HG03025 (cell line): ENCODE measurements around the gene DBI.

Experiments used
- ATAC-seq: cut with Tn5 transposase; IDR thresholded peaks from one replicate; pipeline ENCODE4 v1.9.1; 2021; ENCODE audit warnings: mild to moderate bottlenecking, moderate library complexity; ENCODE audit not compliant: unreplicated experiment, low FRiP score

The DBI gene

DNA sequence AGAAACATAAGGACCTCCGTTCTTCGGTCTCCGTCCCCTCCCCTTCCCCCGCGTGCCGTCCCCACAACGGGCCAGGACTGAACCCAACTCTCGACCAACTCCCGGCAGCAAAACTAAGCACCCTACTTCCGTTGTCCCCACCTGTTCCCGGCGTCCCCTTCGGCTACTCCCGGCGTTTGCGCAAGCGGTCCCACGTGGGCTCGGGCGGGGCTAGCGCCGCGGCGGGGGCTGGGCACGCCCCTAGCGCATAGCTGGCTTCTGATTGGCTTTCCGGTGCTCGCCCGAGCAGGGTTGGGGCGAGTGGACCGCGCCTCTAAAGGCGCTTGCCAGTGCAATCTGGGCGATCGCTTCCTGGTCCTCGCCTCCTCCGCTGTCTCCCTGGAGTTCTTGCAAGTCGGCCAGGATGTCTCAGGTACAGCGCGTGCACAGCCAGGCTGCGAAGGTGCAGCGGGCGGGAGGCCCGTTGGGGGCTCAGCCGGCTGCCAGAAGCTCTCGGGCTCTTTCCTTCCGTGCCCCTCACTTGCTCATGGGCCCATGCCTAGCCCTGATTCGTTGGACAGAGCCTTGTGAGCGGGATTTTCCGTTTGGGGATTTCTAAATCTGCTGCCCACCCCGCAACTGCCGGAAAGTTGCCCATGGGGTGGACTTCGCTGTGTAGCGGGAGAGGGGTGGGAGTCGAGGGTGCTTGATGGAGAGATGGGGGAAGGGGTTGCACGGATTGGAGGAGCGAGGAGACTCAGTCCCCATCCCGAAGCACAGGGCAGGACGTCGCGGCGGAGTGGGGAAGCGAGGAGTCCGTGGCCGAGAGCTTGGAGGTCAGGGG, at the start of gene DBI, which contains the start of gene C2orf76:
Gene DBI, plus strand, starts transcription at position 329 of the 823 bp plus-strand sequence. Its CDS starts 75 bp downstream, at position 404.
Gene C2orf76, minus strand, starts transcription at position 186 of the 823 bp plus-strand sequence. CDS start 26,875 bp downstream, outside the sequence.
- ATAC-seq, result peak; percentile 93

DNA sequence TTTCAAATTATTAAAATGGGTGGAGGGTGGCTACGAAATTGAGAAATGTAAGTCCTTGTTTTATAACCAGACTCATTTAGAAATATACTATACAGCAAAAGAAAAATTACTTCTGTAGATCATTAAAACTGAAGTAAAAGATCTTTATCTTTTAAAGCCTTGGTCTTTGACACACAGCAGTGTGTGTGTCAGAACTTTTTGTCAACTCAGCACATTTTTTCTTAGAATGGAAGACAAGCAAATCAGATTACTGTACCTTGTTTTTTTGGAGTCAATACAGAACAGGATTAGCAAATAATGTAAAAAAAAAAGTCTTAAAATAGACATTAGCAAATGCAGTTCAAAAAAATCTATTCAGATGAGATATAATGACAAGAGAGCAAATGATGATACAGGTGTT, 49.2 kb upstream of the DBI start:
- ATAC-seq, result no peak

DNA sequence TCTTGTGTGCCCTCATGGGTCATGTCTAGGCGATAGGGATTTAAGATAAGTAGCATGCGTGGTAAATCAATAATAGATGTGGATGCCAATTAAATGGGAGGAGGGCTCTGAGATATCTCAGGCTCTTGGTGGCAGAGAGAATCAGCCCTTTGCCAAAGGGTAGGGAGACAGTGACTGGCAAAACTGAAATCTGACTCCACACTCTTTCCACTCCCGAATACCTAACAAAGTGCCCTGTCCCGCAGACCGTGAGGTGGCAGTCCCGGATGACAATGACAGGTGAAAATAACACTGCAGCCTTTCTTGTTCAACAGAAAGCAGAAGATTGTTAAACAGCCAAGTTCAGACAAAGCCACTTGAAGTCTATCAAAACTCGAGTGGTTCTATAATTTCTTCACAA, 47.2 kb upstream of the DBI start:
- no peak for ATAC-seq

DNA sequence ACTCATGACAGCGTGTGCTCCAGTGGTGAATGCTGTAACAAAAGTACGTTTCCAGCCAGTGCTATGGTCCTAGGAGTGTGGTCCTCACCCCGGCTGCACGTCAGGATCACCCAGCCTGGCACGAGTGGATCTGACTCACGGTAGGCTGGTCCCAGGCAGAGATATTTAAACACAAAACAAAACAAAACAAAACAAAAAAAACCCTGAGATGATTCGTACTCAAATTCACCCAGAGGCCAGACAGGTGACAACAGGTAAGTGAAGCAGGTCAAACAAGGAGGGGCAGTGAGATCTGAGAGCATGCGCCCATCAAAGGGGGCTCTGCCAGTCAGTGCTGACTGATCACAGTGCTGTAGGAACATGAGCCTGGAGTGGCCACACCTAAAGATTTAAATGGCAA, 43.3 kb upstream of the DBI start:
- ATAC-seq, result no peak

DNA sequence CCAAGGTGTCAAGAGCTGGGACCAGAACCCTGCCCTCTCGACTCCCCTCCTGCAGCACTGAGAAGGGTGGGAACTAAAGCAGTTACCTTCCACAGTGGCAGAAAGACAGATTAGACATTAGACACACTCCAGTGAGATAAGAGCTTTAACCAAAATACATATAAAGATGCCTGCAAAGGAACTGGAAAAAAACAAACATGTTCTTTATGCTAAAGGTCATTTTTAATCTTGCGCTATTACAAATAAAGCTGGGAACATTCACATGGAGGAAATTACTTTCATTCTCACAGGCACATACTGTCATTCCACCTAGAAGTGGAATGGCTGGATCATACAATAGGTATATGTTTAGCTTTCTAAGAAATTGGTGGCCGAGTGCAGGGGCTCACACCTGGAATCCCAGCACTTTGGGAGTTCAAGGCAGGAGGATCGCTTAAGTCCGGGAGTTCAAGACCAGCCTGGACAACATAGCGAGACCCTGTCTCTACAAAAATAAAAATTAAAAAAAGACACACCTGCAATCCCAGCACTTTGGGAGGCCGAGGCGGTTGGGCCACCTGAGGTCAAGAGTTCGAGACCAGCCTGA, 42.0 kb upstream of the DBI start:
- no peak for ATAC-seq

DNA sequence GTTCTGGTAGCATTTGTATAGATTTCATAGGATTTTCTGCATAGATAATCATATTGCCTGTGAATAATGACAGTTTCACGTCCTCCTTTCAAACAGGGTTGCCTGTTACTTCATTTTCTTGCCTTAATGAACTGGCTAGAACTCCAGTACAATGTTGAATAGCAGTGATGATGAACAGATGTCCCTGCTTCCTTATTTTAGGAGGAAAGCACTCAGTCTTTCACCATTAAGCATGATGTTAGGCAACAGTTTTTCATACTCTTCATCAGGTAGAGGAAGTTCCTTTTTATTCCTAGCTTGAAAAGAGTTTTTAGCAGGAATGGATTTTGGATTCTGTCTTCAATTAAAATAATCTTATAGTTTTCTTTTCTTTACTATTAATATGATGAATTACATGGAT, 39.8 kb upstream of the DBI start:
- ATAC-seq, result no peak

DNA sequence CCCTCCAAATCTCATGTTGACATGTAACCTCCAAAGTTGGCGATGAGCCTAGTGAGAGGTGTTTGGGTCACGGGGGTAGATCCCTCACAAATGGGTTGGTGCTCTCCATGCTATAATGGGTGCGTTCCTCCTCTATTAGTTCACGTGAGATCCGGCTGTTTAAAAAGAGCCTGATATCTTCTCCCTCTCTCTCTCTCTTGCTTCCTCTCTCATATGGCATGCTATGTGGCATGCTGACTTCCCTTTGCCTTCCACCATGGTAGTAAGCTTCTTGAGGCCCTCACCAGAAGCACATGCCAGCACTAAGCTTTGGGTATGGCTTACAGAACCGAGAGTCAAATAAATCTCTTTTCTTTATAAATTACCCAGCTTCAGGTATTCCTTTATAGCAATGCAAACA, 39.3 kb upstream of the DBI start:
- ATAC-seq, result no peak

DNA sequence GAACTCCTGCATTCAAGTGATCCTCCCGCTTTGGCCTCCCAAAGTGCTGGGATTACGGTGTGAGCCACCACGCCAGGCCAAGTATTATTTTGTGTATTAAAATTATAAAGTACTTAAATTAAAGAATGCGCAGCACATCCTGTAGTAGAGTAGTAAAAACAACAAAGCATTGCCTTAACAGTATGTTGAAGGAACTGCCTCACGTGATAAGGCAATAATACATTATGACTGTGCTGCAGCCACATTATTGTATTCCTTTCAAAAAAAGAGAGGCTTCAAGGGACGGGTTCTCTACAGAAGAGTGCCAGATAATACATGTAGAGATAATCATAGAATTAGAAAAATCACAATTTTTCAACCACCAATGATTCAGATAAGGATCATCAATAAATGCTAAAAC, 33.8 kb upstream of the DBI start:
- ATAC-seq, result no peak

DNA sequence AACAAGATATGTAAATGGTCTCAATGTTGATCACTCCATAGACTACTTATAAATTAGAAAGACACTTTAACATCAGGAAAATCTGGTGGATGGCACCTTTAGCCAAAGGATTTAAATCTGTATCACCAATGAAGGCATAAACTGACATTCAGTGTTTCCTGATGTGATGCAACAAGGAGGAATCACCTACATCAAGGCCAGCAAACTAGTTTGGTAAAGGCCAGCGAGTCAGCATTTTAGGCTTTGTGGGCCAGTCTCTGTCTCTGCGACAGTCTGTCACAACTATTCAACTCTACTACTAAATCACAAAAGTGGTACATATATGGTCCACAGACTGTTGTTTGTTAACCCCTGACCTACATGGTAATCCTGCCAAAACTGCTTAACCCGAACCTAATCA, 33.4 kb upstream of the DBI start:
- ATAC-seq, result no peak

DNA sequence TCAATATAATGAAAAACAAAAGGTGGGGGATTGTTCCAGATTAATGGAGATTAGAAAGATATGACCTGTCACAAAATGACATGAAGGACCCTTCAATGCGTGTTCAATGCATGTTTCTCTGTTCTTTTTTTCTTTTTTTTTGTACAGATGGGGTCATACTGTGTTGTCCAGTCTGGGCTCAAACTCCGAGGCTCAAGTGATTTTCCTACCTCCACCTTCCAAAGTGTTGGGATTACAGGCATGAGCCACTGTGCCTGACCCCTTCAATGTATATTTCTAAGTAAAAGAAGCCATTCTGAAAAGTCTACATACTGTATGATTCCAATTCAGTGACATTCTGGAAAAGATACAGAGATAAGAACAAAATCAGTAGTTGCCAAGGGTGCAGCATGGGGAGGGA, 32.9 kb upstream of the DBI start:
- ATAC-seq, result no peak

DNA sequence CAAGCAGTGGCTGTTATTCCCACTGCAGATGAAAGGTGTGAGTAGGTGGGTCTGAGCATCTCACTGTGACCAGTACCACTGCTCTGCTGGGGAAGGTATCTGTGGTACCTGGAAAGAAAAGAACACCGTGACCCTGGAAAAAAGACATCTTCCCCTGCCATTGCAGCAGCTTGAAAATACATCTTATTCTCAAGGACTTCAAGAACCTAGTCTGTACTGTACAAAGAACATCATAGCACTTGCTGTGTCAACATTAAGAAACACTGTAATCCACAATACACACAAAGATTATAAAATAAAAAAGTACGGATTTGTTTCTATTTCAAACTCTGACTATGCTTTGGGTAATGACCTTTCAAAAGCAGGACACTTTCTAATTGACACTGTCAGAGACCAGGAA, 29.0 kb upstream of the DBI start:
- no peak for ATAC-seq

DNA sequence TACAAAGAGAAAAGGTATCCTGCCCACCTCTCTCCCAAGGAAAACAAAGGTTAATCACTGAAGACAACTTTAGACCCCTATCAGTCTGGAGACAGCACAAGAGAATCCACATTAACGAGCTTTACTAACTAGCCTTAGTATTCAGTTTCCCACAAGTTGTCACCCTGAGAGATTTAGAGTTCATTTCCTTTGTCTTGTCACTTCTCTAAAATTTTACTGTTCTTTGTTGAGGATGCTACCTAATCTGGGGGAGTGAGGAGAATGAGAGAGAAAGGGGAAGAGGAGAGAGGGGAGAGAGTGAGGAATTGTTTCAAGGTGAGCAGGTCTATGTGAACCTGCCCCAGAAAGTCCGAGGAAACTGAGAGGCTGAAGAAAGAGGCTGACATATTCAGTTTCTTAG, 28.5 kb upstream of the DBI start:
- ATAC-seq, result no peak

DNA sequence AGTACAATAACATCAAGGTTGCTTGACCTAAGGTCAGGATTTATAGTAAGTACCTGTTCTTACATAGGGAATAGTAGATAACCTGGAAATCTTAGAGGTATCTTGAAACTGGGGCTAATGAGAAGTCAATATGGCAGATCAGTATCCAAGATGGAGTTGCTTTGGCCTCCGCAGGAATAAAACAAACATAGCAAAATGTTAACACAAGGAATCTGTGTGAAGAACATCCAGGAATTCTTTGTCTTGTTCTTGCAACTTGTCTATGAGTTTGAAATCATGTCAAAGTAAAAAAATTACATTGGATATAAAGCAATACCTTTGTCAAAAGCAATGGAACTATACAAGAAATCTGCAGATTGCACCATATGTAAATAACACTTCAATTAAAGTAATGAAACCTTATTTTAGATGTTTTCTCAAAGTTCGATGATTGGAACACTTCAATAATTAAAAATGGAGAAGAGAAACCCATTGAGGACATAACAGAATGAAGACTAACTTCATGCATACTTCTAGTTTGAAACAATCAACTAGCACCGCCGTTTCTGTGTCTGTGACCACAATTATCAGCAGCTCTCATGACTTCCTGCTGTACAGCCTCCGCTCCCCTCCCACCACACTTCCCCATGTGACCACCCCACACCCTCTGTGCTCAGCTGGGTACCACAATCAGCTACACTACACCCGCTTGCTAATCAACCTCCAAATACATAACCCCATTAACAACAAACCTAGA, 27.8 kb upstream of the DBI start:
- ATAC-seq, result peak; percentile 99

DNA sequence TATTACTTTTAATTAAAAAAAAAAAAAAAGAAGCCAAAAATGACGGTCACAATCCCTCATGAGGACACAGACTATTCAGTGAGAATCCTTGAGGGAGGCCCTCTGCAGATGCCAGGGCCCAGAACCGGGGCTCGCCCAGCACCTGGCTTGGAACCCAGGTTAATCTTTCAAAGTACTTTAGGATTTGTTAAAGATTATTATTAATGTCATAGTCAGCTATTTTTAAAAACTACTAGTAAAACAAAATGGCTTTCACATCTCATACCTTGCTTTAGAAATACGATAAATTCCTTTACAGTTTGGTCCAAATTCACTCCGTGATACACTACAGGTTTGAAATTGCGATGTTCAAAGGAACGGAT, 27.2 kb upstream of the DBI start:
- peak; percentile 8 for ATAC-seq

DNA sequence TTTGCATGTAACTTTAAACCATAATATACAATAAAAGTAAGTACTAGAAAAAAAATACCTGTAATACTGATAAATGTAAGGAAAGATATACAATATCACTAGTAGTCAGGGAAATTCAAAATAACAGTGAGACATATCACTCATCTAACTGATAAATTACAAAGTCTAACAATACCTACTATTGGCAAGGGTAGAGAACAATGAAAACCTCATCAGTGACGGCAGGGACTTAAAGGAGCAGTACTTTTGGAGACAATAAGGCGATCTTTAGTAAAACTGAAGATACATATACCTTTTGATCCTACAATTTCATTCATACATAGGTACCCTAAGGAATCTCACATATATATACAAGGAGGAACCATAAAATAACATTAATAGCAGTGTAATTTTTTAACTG, 25.1 kb upstream of the DBI start:
- ATAC-seq, result no peak

DNA sequence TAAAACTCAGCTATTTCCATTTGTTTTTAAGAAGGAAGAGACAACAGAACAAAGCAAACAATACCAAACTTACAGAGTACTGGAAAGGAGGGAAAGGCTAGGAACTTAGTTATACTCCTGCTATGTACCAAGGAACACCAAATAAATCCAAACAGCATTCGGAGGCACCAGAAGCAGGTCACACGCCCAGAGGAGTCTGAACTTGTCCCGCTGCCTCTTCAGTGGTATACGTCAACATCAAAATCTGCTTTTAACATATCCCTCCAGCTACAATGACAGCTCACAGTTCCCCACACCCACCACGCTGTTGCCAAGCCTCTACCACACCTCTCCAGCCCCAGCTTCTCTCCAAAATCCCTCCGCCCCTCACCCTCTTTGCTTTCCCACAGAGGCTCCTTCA, 17.5 kb upstream of the DBI start:
- no peak for ATAC-seq

DNA sequence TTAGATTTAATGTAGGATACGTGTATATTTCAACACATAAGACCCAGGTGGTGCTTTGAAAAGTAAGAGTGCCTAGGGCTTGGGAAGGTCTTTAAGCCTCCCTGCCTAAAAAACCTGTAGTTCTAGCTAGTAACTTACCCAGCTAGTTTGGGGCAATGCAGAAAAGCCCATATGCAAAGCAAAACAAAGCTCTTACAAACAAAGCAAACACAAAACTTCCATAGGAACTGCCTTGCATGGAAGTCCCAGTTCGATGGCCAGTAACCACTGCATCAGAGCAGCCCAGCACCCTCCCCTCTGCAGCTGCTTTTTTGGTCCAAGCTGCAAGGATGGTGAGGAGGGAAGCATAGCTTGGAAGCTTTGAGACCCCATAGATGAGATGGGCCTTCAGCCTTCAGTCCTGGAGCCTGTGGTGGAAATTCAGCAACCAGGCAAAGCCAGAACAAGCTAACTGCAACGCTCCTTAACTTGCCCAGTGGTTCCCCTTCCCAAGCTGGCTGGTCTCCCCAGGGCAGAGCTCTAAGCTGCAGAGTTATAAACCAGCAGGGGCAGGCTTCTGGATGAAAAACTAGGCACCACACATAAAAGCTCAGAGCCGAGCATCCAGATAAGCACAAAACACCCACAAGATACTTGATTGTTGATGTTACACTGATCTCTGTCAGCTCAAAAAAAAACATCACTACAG, 16.3 kb upstream of the DBI start:
- ATAC-seq, result no peak

DNA sequence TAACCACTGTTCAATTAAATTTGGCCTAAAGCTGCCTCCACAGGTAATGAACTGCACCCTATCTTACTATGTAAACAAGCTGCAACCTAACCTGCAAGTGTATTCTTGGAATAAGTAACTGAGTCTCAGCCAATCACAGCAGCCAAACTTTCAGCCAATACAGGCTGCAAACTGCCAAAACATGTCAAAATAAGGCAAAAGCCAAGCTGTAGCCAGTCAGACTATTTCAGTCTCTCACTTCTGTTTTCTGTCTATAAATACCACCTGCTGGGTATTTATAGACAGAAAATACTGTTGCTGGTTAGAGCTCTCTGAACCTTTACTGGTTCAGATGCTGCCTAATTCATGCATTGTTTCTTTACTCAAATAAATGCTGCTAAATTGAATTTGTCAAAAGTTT, 14.4 kb upstream of the DBI start:
- ATAC-seq, result peak; percentile 92

DNA sequence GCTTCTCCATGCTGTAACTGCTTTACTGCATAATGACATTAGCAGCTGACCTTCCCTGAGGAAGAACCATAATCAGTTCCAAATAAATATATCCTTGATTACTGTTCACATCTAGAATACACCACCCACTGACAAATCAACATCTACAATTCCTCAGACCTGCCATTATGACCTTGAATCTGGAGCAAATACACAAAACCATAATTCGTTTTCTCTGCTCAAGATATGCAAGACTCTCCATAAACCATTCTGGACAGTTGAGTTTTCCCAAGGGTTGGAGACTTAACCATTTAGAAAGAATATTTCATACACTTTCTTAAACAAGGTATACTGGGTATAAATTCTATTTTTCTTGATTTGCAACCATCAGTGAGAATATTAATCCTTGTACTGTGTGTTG, 11.9 kb upstream of the DBI start:
- ATAC-seq, result no peak

DNA sequence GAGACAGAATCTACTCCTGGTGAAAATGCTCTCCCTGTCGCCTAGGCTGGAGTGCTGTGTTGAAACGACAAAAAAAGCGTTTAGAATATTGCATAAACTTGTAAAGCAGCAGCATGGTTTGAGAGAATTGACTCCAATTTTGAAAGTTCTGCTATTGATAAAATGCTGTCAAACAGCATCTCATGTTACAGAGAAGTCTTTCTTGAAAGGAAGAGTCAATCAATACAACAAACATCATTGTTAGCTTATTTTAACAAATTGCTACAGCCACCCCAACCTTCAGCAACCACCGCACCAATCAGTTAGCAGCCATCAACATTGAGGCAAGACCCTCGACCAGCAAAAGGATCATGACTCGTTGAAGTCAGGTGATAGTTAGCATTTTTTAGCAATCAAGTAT, 7.0 kb upstream of the DBI start:
- ATAC-seq, result no peak

DNA sequence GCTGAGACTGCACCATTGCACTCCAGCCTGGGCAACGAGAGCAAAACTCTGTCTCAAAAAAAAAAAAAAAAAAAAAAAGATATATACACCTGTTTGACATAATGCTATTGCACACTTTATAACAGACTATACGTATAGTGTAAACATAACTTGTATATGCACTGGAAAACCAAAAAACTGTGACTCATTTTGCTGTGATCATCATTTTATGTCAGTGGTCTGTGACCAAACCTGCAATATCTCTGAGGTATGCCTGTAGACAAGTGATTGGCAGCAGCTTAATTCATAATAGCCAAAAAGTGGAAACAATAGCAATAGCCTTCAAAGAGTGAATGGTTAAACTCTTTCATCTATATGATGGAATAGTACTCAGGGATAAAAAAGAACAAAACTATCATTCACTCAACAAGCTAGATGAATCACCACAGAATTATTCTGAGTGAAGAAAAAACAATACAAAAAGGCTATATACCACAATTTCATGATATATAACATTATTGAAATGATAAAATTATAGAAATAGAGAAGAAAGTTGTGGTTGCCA, 6.3 kb upstream of the DBI start:
- no peak for ATAC-seq
